DND-41 (cell line): ENCODE results near the gene ZNF609.
"Not testable (repeated sequence)": the region's sequence is repeated elsewhere in the genome, so short reads cannot be mapped to it uniquely, and the experiment has no call there.

ENCODE experiments used
- ATAC-seq: fragments of 200-7000 bp; cut with Tn5 transposase; 3 replicates; pipeline ENCODE4 v1.9.1; 2021; ENCODE audit warnings: low read depth; ENCODE audit not compliant: insufficient read depth
- DNase-seq: peaks from one replicate; pipeline ENCODE4 v3.0.0-alpha.2; 2020
- H2AFZ ChIP-seq: 2 replicates; pipeline ENCODE4 v1.6.0; 2012; ENCODE audit warnings: low read depth, low read length
- H3K27ac ChIP-seq: 2 replicates; pipeline ENCODE4 v1.5.1; 2012; ENCODE audit warnings: low read length, inconsistent platforms
- H3K27me3 ChIP-seq: fragments of 200-600 bp; sonication (generic); 2 replicates; pipeline ENCODE4 v1.6.0; 2012; ENCODE audit warnings: low read length, mild to moderate bottlenecking, inconsistent platforms; ENCODE audit not compliant: insufficient read depth, poor library complexity
- H3K36me3 ChIP-seq: 2 replicates; pipeline ENCODE4 v1.5.1; 2012; ENCODE audit warnings: low read length, inconsistent platforms; ENCODE audit not compliant: insufficient read depth
- H3K4me1 ChIP-seq: 2 replicates; pipeline ENCODE4 v1.5.1; 2012; ENCODE audit warnings: mild to moderate bottlenecking, low read length; ENCODE audit not compliant: insufficient read depth
- H3K4me2 ChIP-seq: 2 replicates; pipeline ENCODE4 v1.6.0; 2012; ENCODE audit warnings: mild to moderate bottlenecking, moderate library complexity, low read length, inconsistent platforms; ENCODE audit not compliant: insufficient read depth
- H3K4me3 ChIP-seq, 2 experiments: fragments of 200-600 bp in 1 of 2; shearing (Covaris generic) in 1 of 2; 2 replicates each; pipeline ENCODE4 v1.5.1; 2012 to 2016; ENCODE audit warnings: inconsistent platforms in 2 of 2, low read length in 2 of 2, mild to moderate bottlenecking in 2 of 2, low read depth in 1 of 2, moderate library complexity in 1 of 2
- H3K79me2 ChIP-seq: 2 replicates; pipeline ENCODE4 v1.6.0; 2012; ENCODE audit warnings: low read length, inconsistent platforms; ENCODE audit not compliant: insufficient read depth
- H3K9ac ChIP-seq: 2 replicates; pipeline ENCODE4 v1.6.0; 2012; ENCODE audit warnings: low read depth, mild to moderate bottlenecking, inconsistent platforms, low read length, moderate library complexity
- H3K9me3 ChIP-seq: 2 replicates; pipeline ENCODE4 v1.5.1; 2012; ENCODE audit warnings: low read length, moderate library complexity, mild to moderate bottlenecking, inconsistent platforms; ENCODE audit not compliant: insufficient read depth, severe bottlenecking
- H4K20me1 ChIP-seq: 2 replicates; pipeline ENCODE4 v1.6.0; 2012; ENCODE audit warnings: low read length; ENCODE audit not compliant: insufficient read depth
- CTCF ChIP-seq: IDR thresholded peaks from 2 replicates; pipeline ENCODE4 v1.5.1; 2012; ENCODE audit warnings: borderline replicate concordance, low read length, moderate library complexity, mild to moderate bottlenecking; ENCODE audit not compliant: poor library complexity, severe bottlenecking; ENCODE audit errors: extremely low read depth
- EZH2 ChIP-seq: IDR thresholded peaks from 3 replicates; pipeline ENCODE4 v1.6.1; 2012; ENCODE audit warnings: borderline replicate concordance, low read depth, mild to moderate bottlenecking, moderate library complexity, low read length, inconsistent platforms; ENCODE audit not compliant: severe bottlenecking

The ZNF609 gene

GRCh38 chr15:64589435-64590084 is 129.2 kb downstream of the ZNF609 start:
- no peaks in the 10 kb centered on the region for H3K4me1 ChIP-seq
- peaks cover 9% of the 10 kb centered on the region; the same call in 1 of the 2 replicates for H4K20me1 ChIP-seq
- H2AFZ ChIP-seq: no peak overlapping the region
- no peak for DNase-seq
- no peak overlapping the region for H3K4me2 ChIP-seq
- H3K9ac ChIP-seq: no peak overlapping the region
- peaks cover 67% of the 10 kb centered on the region for H3K79me2 ChIP-seq
- H3K9me3 ChIP-seq: no peaks in the 10 kb centered on the region
- no peak for TF ChIP-seq CTCF
- no peak for TF ChIP-seq EZH2
- no peak overlapping the region for H3K4me3 ChIP-seq
- no peak overlapping the region for H3K27ac ChIP-seq
- no peaks in the 10 kb centered on the region for H3K36me3 ChIP-seq
- no peak for ATAC-seq
- H3K27me3 ChIP-seq: no peaks in the 10 kb centered on the region

- not testable (repeated sequence) for H3K27me3 ChIP-seq, H3K36me3 ChIP-seq, H3K4me2 ChIP-seq, DNase-seq, H3K27ac ChIP-seq, H3K9me3 ChIP-seq, ATAC-seq, H3K9ac ChIP-seq, H3K4me3 ChIP-seq, H2AFZ ChIP-seq
- Histone ChIP-seq H3K4me1 (peaks cover 16% of the 10 kb centered on the region), H4K20me1 (peaks cover 10% of the 10 kb centered on the region), H3K79me2 (peaks cover 65% of the 10 kb centered on the region)
Observed at GRCh38 chr15:64592845-64593244, 132.5 kb downstream of the ZNF609 start.

- H4K20me1 ChIP-seq: peaks cover 10% of the 10 kb centered on the region
- H3K27ac ChIP-seq: peak overlapping the region; percentile 3; the same call in 1 of the 2 replicates
- H3K36me3 ChIP-seq: no peaks in the 10 kb centered on the region
- no peak overlapping the region for H2AFZ ChIP-seq
- TF ChIP-seq EZH2 (no peak), CTCF (no peak)
- no peak overlapping the region for H3K4me3 ChIP-seq
- no peaks in the 10 kb centered on the region for H3K9me3 ChIP-seq
- H3K79me2 ChIP-seq: peaks cover 70% of the 10 kb centered on the region
- no peak overlapping the region for H3K9ac ChIP-seq
- peaks cover 16% of the 10 kb centered on the region for H3K4me1 ChIP-seq
- peak; percentile 76 for ATAC-seq
- H3K27me3 ChIP-seq: no peaks in the 10 kb centered on the region
- no peak overlapping the region for H3K4me2 ChIP-seq
- DNase-seq: peak; percentile 30
Observed at GRCh38 chr15:64596701-64597476, 136.5 kb downstream of the ZNF609 start.

GRCh38 chr15:64597477-64597822 is 137.1 kb downstream of the ZNF609 start:
- Histone ChIP-seq H2AFZ (no peak overlapping the region), H3K4me3 (no peak overlapping the region), H3K27me3 (no peaks in the 10 kb centered on the region), H3K4me2 (no peak overlapping the region), H3K36me3 (no peaks in the 10 kb centered on the region), H4K20me1 (peaks cover 10% of the 10 kb centered on the region), H3K4me1 (peaks cover 16% of the 10 kb centered on the region), H3K27ac (no peak overlapping the region; the same call in 1 of the 2 replicates), H3K9me3 (no peaks in the 10 kb centered on the region), H3K79me2 (peaks cover 71% of the 10 kb centered on the region), H3K9ac (no peak overlapping the region)
- DNase-seq (no peak), ATAC-seq (no peak)
- TF ChIP-seq EZH2 (no peak), CTCF (no peak)
